ENCODE measurements around the gene OR5M11.

- TF ChIP-seq POLR2AphosphoS5 (IDR thresholded peaks at IDR 0.05) = no peak
- TF ChIP-seq CTCF (IDR thresholded peaks at IDR 0.05) = no peak
- no peak for TF ChIP-seq POLR2A (IDR thresholded peaks at IDR 0.05)
- TF ChIP-seq EP300 (IDR thresholded peaks at IDR 0.05) = no peak
These were observed at the start of gene OR5M11 for GRCh38 chr11:56543157-56543556.

All from gastroesophageal sphincter (tissue), 3 donors.